ENCODE data around the gene BNIP5.

GRCh38 chr6:36358226-36358915 is 21.7 kb upstream of the BNIP5 start:
- TF ChIP-seq FOXP2 (optimal IDR thresholded peaks at IDR 0.05; ENCODE audit: control extremely low read depth, extremely low read length, insufficient read depth), result no peak
- no peak for TF ChIP-seq POLR2AphosphoS5 (IDR thresholded peaks at IDR 0.05; ENCODE audit: borderline replicate concordance, low read depth, low read length)
- TF ChIP-seq EZH2 (IDR thresholded peaks at IDR 0.05), result no peak
